ENCODE measurements around the gene GAL3ST2. TPM values are rescaled to one million over a fixed set of nuclear protein-coding genes. Genes with fewer than 3 reads are reported as not detected.
"Not testable (repeated sequence)": the region's sequence is repeated elsewhere in the genome, so short reads cannot be mapped to it uniquely, and the experiment has no call there.

The GAL3ST2 gene
- total RNA-seq, 1 donor from 2014 or later: not detected

DNA sequence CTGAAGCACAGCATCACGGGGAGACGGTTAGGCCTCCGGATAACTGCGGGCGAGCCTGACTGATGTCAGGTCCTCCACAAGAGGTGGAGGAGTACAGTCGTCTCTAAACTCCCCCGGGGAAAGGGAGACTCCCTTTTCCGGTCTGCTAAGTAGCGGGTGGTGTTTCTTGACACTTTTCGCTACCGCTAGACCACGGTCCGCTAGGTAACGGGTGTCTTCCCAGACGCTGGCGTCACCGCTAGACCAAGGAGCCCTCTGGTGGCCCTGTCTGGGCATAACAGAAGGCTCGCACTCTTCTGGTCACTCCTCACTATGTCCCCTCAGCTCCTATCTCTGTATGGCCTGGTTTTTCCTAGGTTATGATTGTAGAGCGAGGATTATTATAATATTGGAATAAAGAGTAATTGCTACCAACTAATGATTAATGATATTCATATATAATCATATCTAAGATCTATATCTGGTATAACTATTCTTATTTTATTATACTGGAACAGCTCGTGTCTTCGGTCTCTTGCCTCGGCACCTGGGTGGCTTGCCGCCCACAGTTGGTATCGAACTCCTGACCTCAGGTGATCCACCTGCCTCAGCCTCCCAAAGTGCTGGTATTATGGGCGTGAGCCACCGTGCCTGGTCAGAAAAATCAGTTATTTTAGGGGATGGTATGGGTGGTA lies 44.0 kb upstream of the GAL3ST2 start:
- H3K9me3 Mint-ChIP-seq (ENCODE audit: unreplicated experiment); H3K36me3 Mint-ChIP-seq (ENCODE audit: low read depth, unreplicated experiment); H3K4me1 Mint-ChIP-seq (ENCODE audit: unreplicated experiment); H3K27me3 Mint-ChIP-seq (ENCODE audit: unreplicated experiment); H3K27ac Mint-ChIP-seq (ENCODE audit: unreplicated experiment): not testable (repeated sequence)
- H3K4me3 Mint-ChIP-seq (ENCODE audit: unreplicated experiment): peak overlapping the region; percentile 27
- DNase-seq (ENCODE audit: low spot score): peak; percentile 69
- TF ChIP-seq, protein P1, sequence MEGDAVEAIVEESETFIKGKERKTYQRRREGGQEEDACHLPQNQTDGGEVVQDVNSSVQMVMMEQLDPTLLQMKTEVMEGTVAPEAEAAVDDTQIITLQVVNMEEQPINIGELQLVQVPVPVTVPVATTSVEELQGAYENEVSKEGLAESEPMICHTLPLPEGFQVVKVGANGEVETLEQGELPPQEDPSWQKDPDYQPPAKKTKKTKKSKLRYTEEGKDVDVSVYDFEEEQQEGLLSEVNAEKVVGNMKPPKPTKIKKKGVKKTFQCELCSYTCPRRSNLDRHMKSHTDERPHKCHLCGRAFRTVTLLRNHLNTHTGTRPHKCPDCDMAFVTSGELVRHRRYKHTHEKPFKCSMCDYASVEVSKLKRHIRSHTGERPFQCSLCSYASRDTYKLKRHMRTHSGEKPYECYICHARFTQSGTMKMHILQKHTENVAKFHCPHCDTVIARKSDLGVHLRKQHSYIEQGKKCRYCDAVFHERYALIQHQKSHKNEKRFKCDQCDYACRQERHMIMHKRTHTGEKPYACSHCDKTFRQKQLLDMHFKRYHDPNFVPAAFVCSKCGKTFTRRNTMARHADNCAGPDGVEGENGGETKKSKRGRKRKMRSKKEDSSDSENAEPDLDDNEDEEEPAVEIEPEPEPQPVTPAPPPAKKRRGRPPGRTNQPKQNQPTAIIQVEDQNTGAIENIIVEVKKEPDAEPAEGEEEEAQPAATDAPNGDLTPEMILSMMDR (IDR thresholded peaks at IDR 0.05; ENCODE audit: unreplicated experiment): peak; percentile 31

DNA sequence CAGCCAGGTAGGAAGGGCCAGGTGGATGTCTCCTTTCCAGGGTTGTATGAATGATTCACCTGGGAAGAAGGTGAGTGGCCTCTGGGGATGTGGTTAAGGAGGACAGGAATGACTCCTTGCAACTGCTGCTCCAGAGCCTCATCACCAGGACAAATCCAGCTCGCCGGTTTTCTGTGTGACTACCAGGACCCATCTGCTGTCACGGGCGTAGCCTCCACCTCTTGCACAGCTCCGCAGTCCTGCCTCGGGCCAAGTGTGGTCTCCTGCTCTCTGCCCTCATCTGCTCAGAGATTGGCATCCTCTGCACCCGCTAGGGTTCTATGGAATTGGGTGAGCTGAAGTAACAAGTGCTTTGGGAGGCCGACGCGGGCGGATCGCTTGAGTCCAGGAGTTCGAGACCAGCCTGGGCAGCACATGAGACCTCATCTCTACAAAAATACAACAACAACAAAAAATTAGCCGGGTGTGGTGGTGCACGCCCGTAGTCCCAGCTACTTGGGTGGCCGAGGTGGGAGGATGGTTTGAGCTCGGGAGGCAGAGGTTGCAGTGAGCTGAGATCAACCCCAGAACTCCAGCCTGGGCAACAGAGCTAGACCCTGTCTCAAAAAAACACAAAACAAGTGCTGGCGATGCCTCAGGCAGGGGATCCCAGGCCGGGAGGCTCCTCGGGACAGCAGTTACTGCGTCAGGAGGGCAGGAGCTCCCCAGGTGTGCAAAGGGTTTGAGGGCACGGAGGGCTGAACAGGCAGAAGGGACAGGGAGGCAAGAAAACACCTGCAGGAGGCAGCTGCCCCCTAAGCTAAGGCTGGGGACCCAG lies 43.0 kb upstream of the GAL3ST2 start:
- TF ChIP-seq, protein P1 (IDR thresholded peaks at IDR 0.05; ENCODE audit: unreplicated experiment): no peak
- Mint-ChIP-seq H3K36me3 (ENCODE audit: low read depth, unreplicated experiment) (no peaks in the 10 kb centered on the region), H3K4me3 (ENCODE audit: unreplicated experiment) (peak overlapping the region; percentile 85), H3K27me3 (ENCODE audit: unreplicated experiment) (peaks cover 11% of the 10 kb centered on the region), H3K4me1 (ENCODE audit: unreplicated experiment) (peaks cover 8% of the 10 kb centered on the region), H3K9me3 (ENCODE audit: unreplicated experiment) (no peaks in the 10 kb centered on the region), H3K27ac (ENCODE audit: unreplicated experiment) (no peak overlapping the region)
- DNase-seq (ENCODE audit: low spot score): no peak

DNA sequence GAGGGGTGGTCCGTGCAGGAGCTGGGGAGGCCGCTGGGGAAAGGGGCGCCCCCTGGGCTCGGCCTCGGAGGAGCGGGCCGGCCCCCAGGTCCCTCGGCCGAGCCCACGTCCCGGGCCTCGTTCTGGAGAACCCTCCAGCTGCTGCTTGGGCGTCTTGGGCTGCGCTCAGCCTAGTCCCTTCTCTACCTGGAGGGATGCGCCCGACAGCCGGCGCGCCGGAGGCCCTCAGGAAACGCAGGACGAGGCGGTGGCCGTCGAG lies 42.5 kb upstream of the GAL3ST2 start:
- Mint-ChIP-seq H3K4me3 (ENCODE audit: unreplicated experiment) (no peak overlapping the region), H3K36me3 (ENCODE audit: low read depth, unreplicated experiment) (peaks cover 3% of the 10 kb centered on the region), H3K27ac (ENCODE audit: unreplicated experiment) (no peak overlapping the region), H3K9me3 (ENCODE audit: unreplicated experiment) (no peaks in the 10 kb centered on the region), H3K27me3 (ENCODE audit: unreplicated experiment) (peaks cover 12% of the 10 kb centered on the region), H3K4me1 (ENCODE audit: unreplicated experiment) (peaks cover 8% of the 10 kb centered on the region)
- no peak for DNase-seq (ENCODE audit: low spot score)
- TF ChIP-seq, protein P1 (IDR thresholded peaks at IDR 0.05; ENCODE audit: unreplicated experiment): no peak

DNA sequence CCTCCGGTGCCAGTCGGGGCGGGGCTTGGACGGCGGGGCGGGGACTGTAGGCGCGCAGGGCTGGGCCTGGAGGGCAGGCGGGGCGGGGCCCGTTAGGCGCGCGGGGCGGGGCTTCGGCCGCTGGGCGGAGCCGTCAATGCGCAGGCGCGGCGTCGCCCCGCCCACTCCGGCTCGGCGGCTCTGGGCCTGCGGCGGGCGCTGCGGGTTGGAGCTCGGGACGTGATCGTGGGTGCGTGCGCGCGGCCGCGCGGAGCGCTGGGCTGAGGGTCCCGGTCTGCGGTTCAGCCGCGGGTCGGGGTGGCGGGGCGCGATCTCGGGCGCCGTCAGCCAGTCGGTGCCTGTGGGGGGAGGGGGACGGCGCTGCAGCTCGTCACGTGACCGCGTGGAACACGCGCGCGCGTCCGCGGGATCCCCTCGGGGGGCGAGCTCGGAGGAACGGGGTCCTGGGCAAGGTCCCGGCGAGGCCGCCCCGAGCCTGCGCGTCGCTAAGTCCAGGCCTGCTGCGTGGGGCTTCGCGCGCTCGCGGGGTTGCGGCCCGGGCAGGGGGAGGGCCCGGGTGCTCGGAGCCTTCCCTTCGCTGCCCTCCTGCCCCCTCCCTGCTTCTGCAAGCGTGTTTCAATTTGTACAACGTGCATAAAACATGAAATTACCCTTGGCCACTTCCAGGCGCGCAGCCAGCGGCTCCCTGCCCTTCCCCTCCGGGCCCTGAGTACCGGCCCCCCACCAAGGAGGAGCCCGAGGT lies 42.0 kb upstream of the GAL3ST2 start, which contains the start of gene D2HGDH:
Gene D2HGDH (plus strand): TSS at position 164 of the 742 bp plus-strand sequence. CDS start 595 bp downstream, outside the sequence.
- peaks cover 12% of the 10 kb centered on the region for H3K27me3 Mint-ChIP-seq (ENCODE audit: unreplicated experiment)
- peak; percentile 97 for DNase-seq (ENCODE audit: low spot score)
- peaks cover 8% of the 10 kb centered on the region for H3K4me1 Mint-ChIP-seq (ENCODE audit: unreplicated experiment)
- no peaks in the 10 kb centered on the region for H3K9me3 Mint-ChIP-seq (ENCODE audit: unreplicated experiment)
- TF ChIP-seq, protein P1 (IDR thresholded peaks at IDR 0.05; ENCODE audit: unreplicated experiment): no peak
- no peak within 1 kb of the TSS for H3K27ac Mint-ChIP-seq (ENCODE audit: unreplicated experiment)
- peak within 1 kb of the TSS; percentile 86 for H3K4me3 Mint-ChIP-seq (ENCODE audit: unreplicated experiment)
- peaks cover 4% of the 10 kb centered on the region for H3K36me3 Mint-ChIP-seq (ENCODE audit: low read depth, unreplicated experiment)

All from endothelial cell (in vitro differentiated cells).